Measurements from ENCODE around the gene NUP205.
"Not testable (repeated sequence)": the region's sequence is repeated elsewhere in the genome, so short reads cannot be mapped to it uniquely, and the experiment has no call there.

The NUP205 gene

DNA sequence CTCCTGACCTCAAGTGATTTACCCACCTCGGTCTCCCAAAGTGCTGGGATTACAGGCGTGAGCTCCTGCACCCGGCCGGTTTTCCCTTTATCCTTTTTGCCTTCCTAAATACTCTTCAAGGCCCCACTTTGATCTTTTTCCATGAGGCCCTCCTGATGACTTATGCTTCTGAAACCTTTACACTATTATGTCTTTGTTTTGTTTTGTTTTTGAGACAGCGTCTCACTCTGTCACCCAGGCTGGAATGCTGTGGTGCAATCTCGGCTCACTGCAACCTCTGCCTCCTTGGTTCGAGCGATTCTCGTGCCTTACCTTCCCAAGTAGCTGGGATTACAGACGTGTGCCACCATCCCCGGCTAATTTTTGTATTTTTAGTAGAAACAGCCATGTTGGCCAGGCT, 108.4 kb downstream of the NUP205 start:
- DNase-seq (ENCODE audit: extremely low read depth, low read depth), result no peak
- TF ChIP-seq, protein P1, sequence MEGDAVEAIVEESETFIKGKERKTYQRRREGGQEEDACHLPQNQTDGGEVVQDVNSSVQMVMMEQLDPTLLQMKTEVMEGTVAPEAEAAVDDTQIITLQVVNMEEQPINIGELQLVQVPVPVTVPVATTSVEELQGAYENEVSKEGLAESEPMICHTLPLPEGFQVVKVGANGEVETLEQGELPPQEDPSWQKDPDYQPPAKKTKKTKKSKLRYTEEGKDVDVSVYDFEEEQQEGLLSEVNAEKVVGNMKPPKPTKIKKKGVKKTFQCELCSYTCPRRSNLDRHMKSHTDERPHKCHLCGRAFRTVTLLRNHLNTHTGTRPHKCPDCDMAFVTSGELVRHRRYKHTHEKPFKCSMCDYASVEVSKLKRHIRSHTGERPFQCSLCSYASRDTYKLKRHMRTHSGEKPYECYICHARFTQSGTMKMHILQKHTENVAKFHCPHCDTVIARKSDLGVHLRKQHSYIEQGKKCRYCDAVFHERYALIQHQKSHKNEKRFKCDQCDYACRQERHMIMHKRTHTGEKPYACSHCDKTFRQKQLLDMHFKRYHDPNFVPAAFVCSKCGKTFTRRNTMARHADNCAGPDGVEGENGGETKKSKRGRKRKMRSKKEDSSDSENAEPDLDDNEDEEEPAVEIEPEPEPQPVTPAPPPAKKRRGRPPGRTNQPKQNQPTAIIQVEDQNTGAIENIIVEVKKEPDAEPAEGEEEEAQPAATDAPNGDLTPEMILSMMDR (IDR thresholded peaks at IDR 0.05; ENCODE audit: low read depth, low read length), result no peak

DNA sequence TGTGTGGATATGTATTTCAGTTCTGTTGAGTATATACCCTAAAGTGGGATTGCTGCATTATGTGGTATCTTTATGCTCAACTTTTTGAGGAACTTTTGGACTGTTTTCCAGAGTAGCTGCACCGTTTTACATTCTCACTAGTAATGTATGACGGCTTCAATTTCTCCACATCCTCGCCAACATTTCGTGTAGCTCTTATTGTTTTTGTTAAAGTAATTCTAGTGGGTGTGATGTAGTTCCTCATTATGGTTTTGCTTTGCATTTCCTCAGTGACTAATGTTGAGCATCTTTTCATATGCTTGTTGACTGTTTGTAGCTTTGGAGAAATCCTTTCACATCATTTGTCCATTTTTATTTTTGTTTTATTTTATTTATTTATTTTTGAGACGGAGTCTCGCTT, 109.1 kb downstream of the NUP205 start:
- no peak for DNase-seq (ENCODE audit: extremely low read depth, low read depth)
- TF ChIP-seq, protein P1 (IDR thresholded peaks at IDR 0.05; ENCODE audit: low read depth, low read length), result no peak

DNA sequence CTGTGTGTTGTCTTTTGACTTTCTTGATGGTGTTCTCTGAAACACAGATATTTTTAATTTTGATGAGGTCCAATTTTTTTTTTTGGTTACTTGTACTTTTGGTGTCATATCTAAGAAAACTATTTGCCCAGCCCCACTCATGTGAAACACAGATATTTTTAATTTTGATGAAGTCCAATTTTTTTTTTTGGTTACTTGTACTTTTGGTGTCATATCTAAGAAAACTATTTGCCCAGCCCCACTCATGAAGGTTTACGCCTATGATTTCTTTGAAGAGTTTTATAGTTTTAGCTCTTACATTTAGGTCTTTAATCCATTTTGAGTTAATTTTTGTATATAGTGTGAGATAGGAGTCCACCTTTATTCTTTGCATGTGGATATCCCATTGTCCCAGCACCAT, 109.9 kb downstream of the NUP205 start:
- DNase-seq (ENCODE audit: extremely low read depth, low read depth), result not testable (repeated sequence)

GRCh38 chr7:135668852-135669395, 111.2 kb downstream of the NUP205 start:
- not testable (repeated sequence) for DNase-seq (ENCODE audit: extremely low read depth, low read depth)

DNA sequence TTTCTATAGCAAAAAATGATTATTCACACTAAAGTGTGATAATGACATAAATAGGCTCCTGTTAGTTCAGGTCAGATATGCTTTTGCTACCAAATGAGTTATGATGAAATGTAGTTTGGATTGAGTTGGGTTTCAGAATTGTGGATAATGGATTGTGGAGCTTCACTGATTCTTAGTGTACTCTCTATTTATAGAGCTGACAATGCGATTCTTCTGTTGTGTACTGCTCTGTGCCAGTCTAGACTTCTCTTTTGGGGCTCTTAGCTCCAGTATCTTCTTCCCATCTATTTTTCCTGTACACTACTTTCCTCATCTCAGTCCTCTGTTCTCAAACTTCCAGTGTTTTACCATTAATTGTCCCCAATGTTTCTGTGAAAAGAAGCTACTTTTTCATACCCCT, 112.1 kb downstream of the NUP205 start:
- TF ChIP-seq, protein P1 (IDR thresholded peaks at IDR 0.05; ENCODE audit: low read depth, low read length), result no peak
- no peak for DNase-seq (ENCODE audit: extremely low read depth, low read depth)

DNA sequence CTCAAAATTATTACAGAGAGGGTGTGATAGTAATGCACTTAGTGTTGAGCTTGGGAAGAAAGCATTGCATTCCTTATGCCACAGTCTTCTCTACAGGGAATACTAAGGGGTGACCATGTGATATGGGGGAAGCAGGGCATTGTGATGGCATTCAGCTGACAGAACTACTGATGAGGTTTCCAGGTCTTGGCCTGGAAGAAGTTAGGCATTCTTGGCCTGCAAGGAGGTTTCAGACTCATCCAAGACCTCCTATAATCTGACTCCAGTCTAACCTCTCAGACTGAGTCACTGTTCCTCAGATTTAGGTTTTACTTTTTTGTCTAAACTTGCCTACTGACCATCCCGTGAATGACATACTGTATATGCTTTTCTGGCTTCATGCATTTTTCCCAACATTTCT, 112.5 kb downstream of the NUP205 start:
- TF ChIP-seq, protein P1 (IDR thresholded peaks at IDR 0.05; ENCODE audit: low read depth, low read length), result no peak
- DNase-seq (ENCODE audit: extremely low read depth, low read depth), result no peak

DNA sequence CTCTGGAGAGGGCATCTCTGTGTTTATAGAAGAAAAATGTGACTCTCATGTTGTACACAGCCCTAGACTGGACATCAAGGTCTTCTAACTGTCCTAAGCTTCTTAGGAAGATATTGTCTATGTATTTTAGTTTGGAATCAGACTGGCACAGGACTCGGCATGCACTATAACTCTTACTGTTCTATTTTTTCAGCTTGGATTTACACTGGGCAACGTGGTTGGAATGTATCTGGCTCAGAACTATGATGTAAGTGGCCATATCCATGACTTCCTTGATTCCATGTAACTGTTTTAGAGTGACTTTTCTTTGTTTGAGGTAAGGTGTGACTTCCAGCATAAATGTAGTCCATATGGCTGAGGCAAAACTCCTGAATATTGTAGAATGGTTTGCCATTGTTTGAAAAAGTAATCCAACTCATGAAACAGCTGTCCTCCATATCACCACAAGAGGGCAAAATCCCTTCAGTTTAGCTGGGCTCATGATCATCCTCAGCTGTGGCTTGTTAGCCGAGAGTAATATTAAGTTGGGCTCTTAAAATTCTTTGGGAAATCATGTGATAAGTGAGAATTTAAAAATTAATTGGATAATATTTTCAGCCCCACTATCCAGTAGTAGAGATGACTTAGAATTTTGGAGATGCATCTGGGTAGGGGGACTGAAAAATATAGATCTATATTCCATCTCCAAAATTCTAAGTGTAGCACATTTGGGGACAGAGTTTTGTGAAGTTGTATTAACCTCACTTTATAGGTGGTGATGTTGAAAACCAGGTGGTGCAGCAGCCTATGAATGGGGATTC, 115.0 kb downstream of the NUP205 start:
- TF ChIP-seq, protein P1 (IDR thresholded peaks at IDR 0.05; ENCODE audit: low read depth, low read length), result peak; percentile 84
- DNase-seq (ENCODE audit: extremely low read depth, low read depth), result peak; percentile 41

- TF ChIP-seq, protein P1 (IDR thresholded peaks at IDR 0.05; ENCODE audit: low read depth, low read length), result no peak
- DNase-seq (ENCODE audit: extremely low read depth, low read depth), result no peak
These were observed 115.6 kb downstream of the NUP205 start for GRCh38 chr7:135673360-135673706.
